Testis (tissue), 2 donors: Measurements from ENCODE around the gene GPR17.

Source experiments
- POLR2A ChIP-seq: fragments of 450-650 bp; IDR thresholded peaks from one replicate; pipeline ENCODE4 v1.6.1; 2017; ENCODE audit warnings: antibody characterized with exemption, mild to moderate bottlenecking, moderate library complexity
- TF ChIP-seq, protein P1 (sequence below), 3 experiments: fragments of 450-650 bp in 2 of 3; fragments of 200-600 bp in 1 of 3; sonication (generic) in 1 of 3; IDR thresholded peaks; one replicate each; pipeline ENCODE4 v1.5.1; 2016 to 2019; ENCODE audit warnings: antibody characterized with exemption in 3 of 3, mild to moderate bottlenecking in 2 of 3, moderate library complexity in 1 of 3

DNA sequence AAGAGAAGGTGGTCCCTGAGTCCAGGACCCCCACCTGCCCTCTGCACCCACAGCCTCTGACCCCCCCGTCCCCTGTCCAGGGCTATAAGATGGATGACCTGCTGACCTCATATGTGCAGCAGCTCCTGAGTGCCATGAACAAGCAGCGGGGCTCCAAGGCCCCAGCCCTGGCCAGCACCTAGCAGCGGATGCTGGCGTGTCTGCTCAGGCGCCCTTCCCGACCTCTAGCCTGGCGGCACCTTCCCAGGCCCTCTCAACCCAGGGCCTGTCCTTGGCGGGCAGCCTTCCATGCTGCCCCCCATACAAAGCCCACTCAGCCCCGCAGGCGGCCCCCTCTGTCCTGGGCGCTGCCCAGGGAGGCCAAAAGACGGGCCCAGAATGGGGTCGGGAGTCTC lies 8.7 kb upstream of the GPR17 start:
- TF ChIP-seq, protein P1, sequence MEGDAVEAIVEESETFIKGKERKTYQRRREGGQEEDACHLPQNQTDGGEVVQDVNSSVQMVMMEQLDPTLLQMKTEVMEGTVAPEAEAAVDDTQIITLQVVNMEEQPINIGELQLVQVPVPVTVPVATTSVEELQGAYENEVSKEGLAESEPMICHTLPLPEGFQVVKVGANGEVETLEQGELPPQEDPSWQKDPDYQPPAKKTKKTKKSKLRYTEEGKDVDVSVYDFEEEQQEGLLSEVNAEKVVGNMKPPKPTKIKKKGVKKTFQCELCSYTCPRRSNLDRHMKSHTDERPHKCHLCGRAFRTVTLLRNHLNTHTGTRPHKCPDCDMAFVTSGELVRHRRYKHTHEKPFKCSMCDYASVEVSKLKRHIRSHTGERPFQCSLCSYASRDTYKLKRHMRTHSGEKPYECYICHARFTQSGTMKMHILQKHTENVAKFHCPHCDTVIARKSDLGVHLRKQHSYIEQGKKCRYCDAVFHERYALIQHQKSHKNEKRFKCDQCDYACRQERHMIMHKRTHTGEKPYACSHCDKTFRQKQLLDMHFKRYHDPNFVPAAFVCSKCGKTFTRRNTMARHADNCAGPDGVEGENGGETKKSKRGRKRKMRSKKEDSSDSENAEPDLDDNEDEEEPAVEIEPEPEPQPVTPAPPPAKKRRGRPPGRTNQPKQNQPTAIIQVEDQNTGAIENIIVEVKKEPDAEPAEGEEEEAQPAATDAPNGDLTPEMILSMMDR (IDR thresholded peaks at IDR 0.05), result no peak
- no peak for TF ChIP-seq POLR2A
